Neural cell (in vitro differentiated cells): Measurements from ENCODE around the gene UBASH3B.

Experiments used
- EP300 ChIP-seq: fragments of 450-650 bp; conservative IDR thresholded peaks from 2 replicates; pipeline ENCODE4 v1.6.1; 2014; ENCODE audit warnings: antibody characterized with exemption, mild to moderate bottlenecking, moderate library complexity; ENCODE audit not compliant: poor library complexity, severe bottlenecking
- EZH2 ChIP-seq: fragments of 200-600, 300-800 bp; shearing (Covaris generic), sonication (generic); IDR thresholded peaks from 2 replicates; pipeline ENCODE4 v1.6.1; 2014; ENCODE audit warnings: antibody characterized with exemption, low read length, borderline replicate concordance, mild to moderate bottlenecking; ENCODE audit not compliant: insufficient read depth, poor library complexity, severe bottlenecking
- MXI1 ChIP-seq: fragments of 450-650 bp; conservative IDR thresholded peaks from 2 replicates; pipeline ENCODE4 v1.6.1; 2014; ENCODE audit warnings: antibody characterized with exemption, mild to moderate bottlenecking; ENCODE audit not compliant: poor library complexity, severe bottlenecking
- POLR2AphosphoS5 ChIP-seq: IDR thresholded peaks from 2 replicates; pipeline ENCODE4 v1.6.1; 2012
- RAD21 ChIP-seq: fragments of 450-650 bp; conservative IDR thresholded peaks from 2 replicates; pipeline ENCODE4 v1.6.1; 2014; ENCODE audit warnings: antibody characterized with exemption, mild to moderate bottlenecking, moderate library complexity
- REST ChIP-seq: IDR thresholded peaks from 2 replicates; pipeline ENCODE4 v1.6.1; 2012; ENCODE audit warnings: borderline replicate concordance
- SMC3 ChIP-seq: fragments of 450-650 bp; conservative IDR thresholded peaks from 2 replicates; pipeline ENCODE4 v1.6.1; 2014; ENCODE audit warnings: antibody characterized with exemption, mild to moderate bottlenecking, moderate library complexity; ENCODE audit not compliant: poor library complexity
- TF ChIP-seq, protein P1 (sequence below): fragments of 450-650 bp; IDR thresholded peaks from 2 replicates; pipeline ENCODE4 v1.5.1; 2014; ENCODE audit warnings: antibody characterized with exemption, mild to moderate bottlenecking, moderate library complexity; ENCODE audit not compliant: poor library complexity, severe bottlenecking

- TF ChIP-seq, protein P1, sequence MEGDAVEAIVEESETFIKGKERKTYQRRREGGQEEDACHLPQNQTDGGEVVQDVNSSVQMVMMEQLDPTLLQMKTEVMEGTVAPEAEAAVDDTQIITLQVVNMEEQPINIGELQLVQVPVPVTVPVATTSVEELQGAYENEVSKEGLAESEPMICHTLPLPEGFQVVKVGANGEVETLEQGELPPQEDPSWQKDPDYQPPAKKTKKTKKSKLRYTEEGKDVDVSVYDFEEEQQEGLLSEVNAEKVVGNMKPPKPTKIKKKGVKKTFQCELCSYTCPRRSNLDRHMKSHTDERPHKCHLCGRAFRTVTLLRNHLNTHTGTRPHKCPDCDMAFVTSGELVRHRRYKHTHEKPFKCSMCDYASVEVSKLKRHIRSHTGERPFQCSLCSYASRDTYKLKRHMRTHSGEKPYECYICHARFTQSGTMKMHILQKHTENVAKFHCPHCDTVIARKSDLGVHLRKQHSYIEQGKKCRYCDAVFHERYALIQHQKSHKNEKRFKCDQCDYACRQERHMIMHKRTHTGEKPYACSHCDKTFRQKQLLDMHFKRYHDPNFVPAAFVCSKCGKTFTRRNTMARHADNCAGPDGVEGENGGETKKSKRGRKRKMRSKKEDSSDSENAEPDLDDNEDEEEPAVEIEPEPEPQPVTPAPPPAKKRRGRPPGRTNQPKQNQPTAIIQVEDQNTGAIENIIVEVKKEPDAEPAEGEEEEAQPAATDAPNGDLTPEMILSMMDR = no peak
- TF ChIP-seq EZH2 (no peak), POLR2AphosphoS5 (no peak), SMC3 (no peak), EP300 (no peak), MXI1 (no peak), RAD21 (no peak), REST (no peak)
Observed at GRCh38 chr11:122782222-122782621, 126.7 kb downstream of the UBASH3B start.
